Nephron progenitor cell (in vitro differentiated cells): ENCODE measurements around the gene EPHB6.
A peak's percentile ranks its signal among the peaks of the same experiment; 100 is the strongest.

Source experiments
- DNase-seq: peaks from one replicate; pipeline ENCODE4 v3.0.0; 2021
- H3K27ac Mint-ChIP-seq: 2 replicates; pipeline ENCODE4 v1.8.0; 2021; ENCODE audit warnings: mild to moderate bottlenecking, moderate library complexity, mixed read lengths
- H3K27me3 Mint-ChIP-seq: 2 replicates; pipeline ENCODE4 v1.8.0; 2021; ENCODE audit warnings: mild to moderate bottlenecking, low read depth, mixed read lengths; ENCODE audit not compliant: poor library complexity
- H3K36me3 Mint-ChIP-seq: 2 replicates; pipeline ENCODE4 v1.8.0; 2021; ENCODE audit warnings: low read depth, mixed read lengths
- H3K4me1 Mint-ChIP-seq: 2 replicates; pipeline ENCODE4 v1.8.0; 2021; ENCODE audit warnings: mixed read lengths
- H3K4me3 Mint-ChIP-seq: 2 replicates; pipeline ENCODE4 v1.8.0; 2021; ENCODE audit warnings: mild to moderate bottlenecking, moderate library complexity, mixed read lengths
- H3K9me3 Mint-ChIP-seq: 2 replicates; pipeline ENCODE4 v1.8.0; 2021; ENCODE audit warnings: mild to moderate bottlenecking, moderate library complexity, mixed read lengths
- CTCF ChIP-seq: fragments of 200-600 bp; sonication (generic); IDR thresholded peaks from 2 replicates; pipeline ENCODE4 v1.5.0; 2021; ENCODE audit warnings: antibody characterized with exemption

Gene EPHB6

GRCh38 chr7:142859411-142859810 is 4.5 kb downstream of the EPHB6 start:
- DNase-seq = no peak
- Mint-ChIP-seq H3K9me3 (no peaks in the 10 kb centered on the region), H3K4me3 (no peak overlapping the region), H3K27me3 (peaks cover 23% of the 10 kb centered on the region), H3K27ac (no peak overlapping the region), H3K4me1 (peaks cover 22% of the 10 kb centered on the region), H3K36me3 (no peaks in the 10 kb centered on the region)
- no peak for TF ChIP-seq CTCF

GRCh38 chr7:142859829-142860228 is 5.0 kb downstream of the EPHB6 start:
- TF ChIP-seq CTCF = no peak
- peaks cover 23% of the 10 kb centered on the region for H3K27me3 Mint-ChIP-seq
- no peaks in the 10 kb centered on the region for H3K9me3 Mint-ChIP-seq
- no peak for DNase-seq
- H3K36me3 Mint-ChIP-seq = no peaks in the 10 kb centered on the region
- H3K4me1 Mint-ChIP-seq = peaks cover 22% of the 10 kb centered on the region
- H3K4me3 Mint-ChIP-seq = no peak overlapping the region
- no peak overlapping the region for H3K27ac Mint-ChIP-seq

GRCh38 chr7:142860968-142861367 is 6.1 kb downstream of the EPHB6 start:
- Mint-ChIP-seq H3K27ac (no peak overlapping the region), H3K4me3 (no peak overlapping the region), H3K36me3 (no peaks in the 10 kb centered on the region), H3K4me1 (peaks cover 21% of the 10 kb centered on the region), H3K9me3 (no peaks in the 10 kb centered on the region), H3K27me3 (peaks cover 19% of the 10 kb centered on the region)
- TF ChIP-seq CTCF = no peak
- DNase-seq = no peak

- Mint-ChIP-seq H3K36me3 (no peaks in the 10 kb centered on the region), H3K27me3 (peaks cover 11% of the 10 kb centered on the region), H3K27ac (no peak overlapping the region), H3K4me1 (peaks cover 8% of the 10 kb centered on the region), H3K9me3 (no peaks in the 10 kb centered on the region), H3K4me3 (no peak overlapping the region)
- TF ChIP-seq CTCF = no peak
- DNase-seq = peak; percentile 58
These were observed 7.5 kb downstream of the EPHB6 start for GRCh38 chr7:142862351-142862750.

- H3K27ac Mint-ChIP-seq = no peak overlapping the region
- DNase-seq = no peak
- no peaks in the 10 kb centered on the region for H3K9me3 Mint-ChIP-seq
- H3K36me3 Mint-ChIP-seq = no peaks in the 10 kb centered on the region
- no peak overlapping the region for H3K4me3 Mint-ChIP-seq
- peaks cover 8% of the 10 kb centered on the region for H3K4me1 Mint-ChIP-seq
- peaks cover 11% of the 10 kb centered on the region for H3K27me3 Mint-ChIP-seq
- TF ChIP-seq CTCF = no peak
These were observed 8.0 kb downstream of the EPHB6 start for GRCh38 chr7:142862786-142863400.
